Tibial artery (tissue), 4 donors: Measurements from ENCODE around the gene PCNT.

ENCODE experiments used
- DNase-seq, 2 donors: peaks; one replicate each; pipeline ENCODE4 v3.0.0-alpha.2; 2019
- H3K27ac ChIP-seq, 2 donors: fragments of 200-600 bp; sonication (generic) in 1 of 2; 1 replicate in 1 of 2; 2 replicates in 1 of 2; pipeline ENCODE4 v1.5.1; 2018 to 2019; ENCODE audit warnings: mild to moderate bottlenecking in 1 of 2
- H3K27me3 ChIP-seq, 2 donors: fragments of 200-600 bp; sonication (generic) in 1 of 2; one replicate each; pipeline versions ENCODE4 v1.5.1 to v1.6.0; 2016 to 2019
- H3K36me3 ChIP-seq, 3 donors: fragments of 200-600 bp; sonication (generic) in 2 of 3; one replicate each; pipeline ENCODE4 v1.5.1; 2016 to 2019; ENCODE audit warnings: mild to moderate bottlenecking in 2 of 3
- H3K4me1 ChIP-seq, 4 donors: fragments of 200-600 bp; sonication (generic) in 2 of 4; 1 replicate in 3 of 4; 2 replicates in 1 of 4; pipeline ENCODE4 v1.5.1; 2016 to 2019
- H3K4me3 ChIP-seq, 2 donors: fragments of 200-600 bp; sonication (generic) in 1 of 2; 1 replicate in 1 of 2; 2 replicates in 1 of 2; pipeline ENCODE4 v1.5.1; 2018 to 2019; ENCODE audit warnings: mild to moderate bottlenecking in 2 of 2
- H3K9me3 ChIP-seq, 3 donors: fragments of 200-600 bp; sonication (generic) in 1 of 3; one replicate each; pipeline ENCODE4 v1.5.1; 2016 to 2019
- CTCF ChIP-seq, 2 experiments: fragments of 200-600 bp in 1 of 2; fragments of 450-650 bp in 1 of 2; IDR thresholded peaks; one replicate each; pipeline ENCODE4 v1.5.1; 2017 to 2019; ENCODE audit warnings: antibody characterized with exemption in 2 of 2, mild to moderate bottlenecking in 1 of 2, moderate library complexity in 1 of 2
- intact Hi-C: fragments of 100-400 bp; cut with DNase I; formaldehyde crosslinking; loops from one replicate; pipeline ENCODE4 v1.15.0; 2023; ENCODE audit warnings: low total_unique reads

Gene PCNT

GRCh38 chr21:46438241-46438640, 114.3 kb downstream of the PCNT start:
- no peaks in the 10 kb centered on the region for H3K27me3 ChIP-seq
- intact Hi-C loops = no loop called here
- no peak overlapping the region for H3K27ac ChIP-seq
- no peaks in the 10 kb centered on the region for H3K9me3 ChIP-seq
- no peaks in the 10 kb centered on the region for H3K4me1 ChIP-seq
- DNase-seq = no peak
- no peak overlapping the region for H3K4me3 ChIP-seq
- no peak for TF ChIP-seq CTCF (IDR thresholded peaks at IDR 0.05)
- H3K36me3 ChIP-seq = peaks cover 59 to 100% (median 94%) of the 10 kb centered on the region in 3 donors

- no peak overlapping the region for H3K4me3 ChIP-seq
- intact Hi-C loops = no loop called here
- no peak overlapping the region for H3K27ac ChIP-seq
- DNase-seq = no peak
- peaks cover 59 to 100% (median 89%) of the 10 kb centered on the region in 3 donors for H3K36me3 ChIP-seq
- no peaks in the 10 kb centered on the region for H3K4me1 ChIP-seq
- no peaks in the 10 kb centered on the region for H3K27me3 ChIP-seq
- no peaks in the 10 kb centered on the region for H3K9me3 ChIP-seq
- TF ChIP-seq CTCF (IDR thresholded peaks at IDR 0.05) = no peak
These were observed 116.0 kb downstream of the PCNT start for GRCh38 chr21:46439906-46440305.

- no peak for TF ChIP-seq CTCF (IDR thresholded peaks at IDR 0.05)
- Histone ChIP-seq H3K9me3 (no peaks in the 10 kb centered on the region), H3K36me3 (peaks cover 54 to 100% (median 87%) of the 10 kb centered on the region in 3 donors), H3K27ac (no peak overlapping the region), H3K27me3 (no peaks in the 10 kb centered on the region), H3K4me3 (no peak overlapping the region), H3K4me1 (no peaks in the 10 kb centered on the region)
- intact Hi-C loops = no loop called here
- peak in 1 of 2 donors; percentile 44 for DNase-seq
These were observed 117.4 kb downstream of the PCNT start for GRCh38 chr21:46441331-46441730.

- H3K9me3 ChIP-seq = no peaks in the 10 kb centered on the region
- H3K27me3 ChIP-seq = no peaks in the 10 kb centered on the region
- no peak overlapping the region for H3K27ac ChIP-seq
- peak in 1 of 2 donors; percentile 55 for DNase-seq
- no peak for TF ChIP-seq CTCF (IDR thresholded peaks at IDR 0.05)
- H3K4me3 ChIP-seq = no peak overlapping the region
- peaks cover 49 to 94% (median 80%) of the 10 kb centered on the region in 3 donors for H3K36me3 ChIP-seq
- no peaks in the 10 kb centered on the region for H3K4me1 ChIP-seq
- intact Hi-C loops = no loop called here
These were observed 118.1 kb downstream of the PCNT start for GRCh38 chr21:46441961-46442498.

- H3K27me3 ChIP-seq = no peaks in the 10 kb centered on the region
- no peak overlapping the region for H3K27ac ChIP-seq
- TF ChIP-seq CTCF (IDR thresholded peaks at IDR 0.05) = no peak
- intact Hi-C loops = no loop called here
- no peak overlapping the region for H3K4me3 ChIP-seq
- H3K9me3 ChIP-seq = no peaks in the 10 kb centered on the region
- DNase-seq = peak in 1 of 2 donors; percentile 28
- H3K4me1 ChIP-seq = no peaks in the 10 kb centered on the region
- peaks cover 40 to 85% (median 71%) of the 10 kb centered on the region in 3 donors for H3K36me3 ChIP-seq
These were observed 119.0 kb downstream of the PCNT start for GRCh38 chr21:46442938-46443337.

GRCh38 chr21:46443910-46444309, 120.0 kb downstream of the PCNT start:
- intact Hi-C loops = no loop called here
- Histone ChIP-seq H3K27ac (no peak overlapping the region), H3K27me3 (no peaks in the 10 kb centered on the region), H3K4me1 (no peaks in the 10 kb centered on the region), H3K36me3 (peaks cover 35 to 75% (median 62%) of the 10 kb centered on the region in 3 donors), H3K4me3 (no peak overlapping the region), H3K9me3 (peaks cover 0 to 7% (median 4%) of the 10 kb centered on the region in 3 donors)
- peak in 1 of 2 donors; percentile 60 for DNase-seq
- no peak for TF ChIP-seq CTCF (IDR thresholded peaks at IDR 0.05)
